Measurements from ENCODE around the gene ITPKB.

ITPKB gene

DNA sequence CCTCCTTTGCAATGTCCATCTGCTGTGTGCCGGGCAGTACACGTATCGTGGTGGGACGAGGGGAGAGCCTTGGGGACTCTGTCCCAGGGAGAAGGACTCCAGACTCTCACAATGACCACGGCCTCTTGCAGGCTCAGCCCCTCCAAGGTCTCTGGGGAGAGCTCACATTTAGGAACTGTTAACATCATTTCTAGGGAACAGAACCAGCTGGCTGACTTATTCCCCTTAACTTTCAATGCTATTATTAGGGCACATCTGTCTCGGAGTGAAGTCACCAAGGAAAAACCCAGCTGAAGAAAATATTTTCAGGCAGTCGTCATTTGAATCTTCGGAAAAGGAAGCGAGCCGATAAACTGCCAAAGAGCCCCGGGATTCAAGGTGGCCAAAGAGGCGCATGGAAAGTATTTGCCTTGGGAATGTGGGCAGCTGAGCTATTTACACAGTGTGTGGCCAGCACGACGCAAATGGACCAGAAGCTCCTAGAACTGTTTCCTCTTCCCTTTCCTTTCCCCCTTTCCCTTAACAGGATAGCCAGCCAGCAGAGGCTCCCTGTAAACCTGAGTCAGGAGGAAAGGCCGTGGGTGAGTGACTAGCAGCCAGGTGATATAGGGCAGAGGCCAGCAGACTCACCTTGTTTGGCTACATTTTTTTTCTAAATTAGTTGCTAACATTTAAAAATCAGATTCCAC, 74.5 kb downstream of the ITPKB start:
- DNase-seq (ENCODE audit: low read depth), result peak; percentile 35
- TF ChIP-seq, protein P1, sequence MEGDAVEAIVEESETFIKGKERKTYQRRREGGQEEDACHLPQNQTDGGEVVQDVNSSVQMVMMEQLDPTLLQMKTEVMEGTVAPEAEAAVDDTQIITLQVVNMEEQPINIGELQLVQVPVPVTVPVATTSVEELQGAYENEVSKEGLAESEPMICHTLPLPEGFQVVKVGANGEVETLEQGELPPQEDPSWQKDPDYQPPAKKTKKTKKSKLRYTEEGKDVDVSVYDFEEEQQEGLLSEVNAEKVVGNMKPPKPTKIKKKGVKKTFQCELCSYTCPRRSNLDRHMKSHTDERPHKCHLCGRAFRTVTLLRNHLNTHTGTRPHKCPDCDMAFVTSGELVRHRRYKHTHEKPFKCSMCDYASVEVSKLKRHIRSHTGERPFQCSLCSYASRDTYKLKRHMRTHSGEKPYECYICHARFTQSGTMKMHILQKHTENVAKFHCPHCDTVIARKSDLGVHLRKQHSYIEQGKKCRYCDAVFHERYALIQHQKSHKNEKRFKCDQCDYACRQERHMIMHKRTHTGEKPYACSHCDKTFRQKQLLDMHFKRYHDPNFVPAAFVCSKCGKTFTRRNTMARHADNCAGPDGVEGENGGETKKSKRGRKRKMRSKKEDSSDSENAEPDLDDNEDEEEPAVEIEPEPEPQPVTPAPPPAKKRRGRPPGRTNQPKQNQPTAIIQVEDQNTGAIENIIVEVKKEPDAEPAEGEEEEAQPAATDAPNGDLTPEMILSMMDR (IDR thresholded peaks at IDR 0.05; ENCODE audit: control insufficient read depth, insufficient read depth, low read depth, low read length, missing control alignments), result no peak
- no peak overlapping the region for H3K4me3 ChIP-seq (ENCODE audit: control insufficient read depth, low read depth, low read length)

DNA sequence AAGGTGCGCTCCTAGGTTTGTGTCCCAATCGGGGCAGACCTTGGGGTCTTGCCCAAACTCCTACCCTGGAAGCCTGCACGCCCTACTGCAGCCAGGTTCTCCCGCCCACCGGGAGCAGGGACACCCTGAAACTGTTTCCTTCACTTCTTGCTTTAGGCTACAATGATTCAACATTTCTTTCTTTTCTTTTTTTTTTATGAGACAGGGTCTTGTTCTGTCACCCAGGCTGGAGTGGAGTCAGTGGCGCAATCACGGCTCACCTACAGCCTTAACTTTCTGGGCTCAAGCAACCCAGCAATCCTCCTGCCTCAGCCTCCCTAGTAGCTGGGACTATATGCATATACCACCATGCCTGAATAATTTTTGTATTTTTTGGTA, 75.8 kb downstream of the ITPKB start:
- DNase-seq (ENCODE audit: low read depth), result no peak
- H3K4me3 ChIP-seq (ENCODE audit: control insufficient read depth, low read depth, low read length), result no peak overlapping the region
- TF ChIP-seq, protein P1 (IDR thresholded peaks at IDR 0.05; ENCODE audit: control insufficient read depth, insufficient read depth, low read depth, low read length, missing control alignments), result no peak

DNA sequence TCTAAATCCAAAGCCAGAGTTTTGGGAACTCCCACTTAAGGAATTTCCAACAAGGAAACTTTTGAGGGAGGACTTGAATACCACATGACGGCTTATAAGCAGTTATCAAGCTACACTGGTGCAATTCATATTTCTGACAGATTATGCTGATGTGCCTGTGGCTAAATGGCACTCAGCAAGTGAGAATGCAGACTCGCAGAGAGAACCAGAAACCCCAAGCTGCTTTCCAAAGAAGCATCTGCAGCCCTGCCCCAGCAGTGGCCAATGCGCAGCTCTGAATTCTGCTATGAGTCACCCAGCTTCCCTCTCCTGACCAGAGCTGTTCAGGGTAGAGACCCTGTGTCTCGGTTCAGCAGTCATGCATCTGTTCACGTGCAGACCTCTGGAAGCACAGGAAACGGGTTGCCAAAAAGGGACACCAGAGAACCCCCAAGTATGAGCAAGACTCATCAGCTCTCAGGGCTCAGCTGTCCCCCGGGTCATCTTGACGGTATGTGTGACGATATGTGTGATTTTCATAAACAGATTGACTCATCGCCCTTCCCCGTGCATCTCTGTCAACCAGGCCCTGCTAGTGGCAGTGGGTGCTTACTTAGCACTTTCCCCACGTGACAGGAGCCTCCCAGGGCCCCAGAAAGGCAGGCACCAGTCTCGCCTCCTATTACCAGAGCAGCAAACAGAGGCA, 76.3 kb downstream of the ITPKB start:
- H3K4me3 ChIP-seq (ENCODE audit: control insufficient read depth, low read depth, low read length), result no peak overlapping the region; the same call in 1 of the 2 replicates
- TF ChIP-seq, protein P1 (IDR thresholded peaks at IDR 0.05; ENCODE audit: control insufficient read depth, insufficient read depth, low read depth, low read length, missing control alignments), result no peak
- peak; percentile 57 for DNase-seq (ENCODE audit: low read depth)

DNA sequence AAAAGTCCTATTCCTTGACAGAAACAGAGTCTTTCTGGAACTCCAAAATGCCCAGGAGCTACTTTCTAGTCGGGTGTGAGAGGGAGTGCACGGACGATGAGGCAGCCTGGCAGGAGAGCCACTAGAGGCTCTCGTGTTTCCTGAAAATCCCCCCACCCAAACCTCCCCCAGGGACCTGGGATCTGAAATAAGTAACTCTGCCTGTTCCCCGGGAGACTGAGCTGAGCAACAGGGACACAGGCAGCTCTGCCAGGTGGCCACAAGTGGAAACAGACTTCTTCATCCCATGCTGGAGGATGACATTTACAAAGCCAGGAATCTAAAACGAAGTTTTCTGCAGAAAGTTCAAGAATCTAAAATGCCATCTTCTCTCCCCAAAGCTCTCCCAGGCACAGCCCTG, 77.1 kb downstream of the ITPKB start:
- no peak overlapping the region for H3K4me3 ChIP-seq (ENCODE audit: control insufficient read depth, low read depth, low read length)
- TF ChIP-seq, protein P1 (IDR thresholded peaks at IDR 0.05; ENCODE audit: control insufficient read depth, insufficient read depth, low read depth, low read length, missing control alignments), result no peak
- no peak for DNase-seq (ENCODE audit: low read depth)

DNA sequence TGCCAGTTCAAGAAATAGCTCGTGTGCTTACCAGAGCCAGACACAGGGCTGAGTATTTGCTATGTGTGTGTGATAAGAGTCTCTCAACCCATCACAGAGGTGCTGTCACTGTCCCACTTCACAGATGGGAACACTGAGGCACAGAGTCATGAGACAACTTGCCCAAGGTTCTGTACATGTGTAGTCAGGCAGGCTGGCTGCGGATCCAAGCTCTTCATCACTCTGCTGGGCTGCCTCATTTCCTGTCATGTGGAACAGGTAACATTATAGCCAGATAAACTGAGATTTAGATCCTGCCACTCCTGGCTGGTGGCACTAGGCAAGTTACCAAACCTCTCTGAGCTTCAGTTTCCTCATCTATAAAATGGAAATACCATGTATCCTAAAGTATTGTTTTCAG, 77.8 kb downstream of the ITPKB start:
- TF ChIP-seq, protein P1 (IDR thresholded peaks at IDR 0.05; ENCODE audit: control insufficient read depth, insufficient read depth, low read depth, low read length, missing control alignments), result no peak
- no peak overlapping the region for H3K4me3 ChIP-seq (ENCODE audit: control insufficient read depth, low read depth, low read length)
- no peak for DNase-seq (ENCODE audit: low read depth)

DNA sequence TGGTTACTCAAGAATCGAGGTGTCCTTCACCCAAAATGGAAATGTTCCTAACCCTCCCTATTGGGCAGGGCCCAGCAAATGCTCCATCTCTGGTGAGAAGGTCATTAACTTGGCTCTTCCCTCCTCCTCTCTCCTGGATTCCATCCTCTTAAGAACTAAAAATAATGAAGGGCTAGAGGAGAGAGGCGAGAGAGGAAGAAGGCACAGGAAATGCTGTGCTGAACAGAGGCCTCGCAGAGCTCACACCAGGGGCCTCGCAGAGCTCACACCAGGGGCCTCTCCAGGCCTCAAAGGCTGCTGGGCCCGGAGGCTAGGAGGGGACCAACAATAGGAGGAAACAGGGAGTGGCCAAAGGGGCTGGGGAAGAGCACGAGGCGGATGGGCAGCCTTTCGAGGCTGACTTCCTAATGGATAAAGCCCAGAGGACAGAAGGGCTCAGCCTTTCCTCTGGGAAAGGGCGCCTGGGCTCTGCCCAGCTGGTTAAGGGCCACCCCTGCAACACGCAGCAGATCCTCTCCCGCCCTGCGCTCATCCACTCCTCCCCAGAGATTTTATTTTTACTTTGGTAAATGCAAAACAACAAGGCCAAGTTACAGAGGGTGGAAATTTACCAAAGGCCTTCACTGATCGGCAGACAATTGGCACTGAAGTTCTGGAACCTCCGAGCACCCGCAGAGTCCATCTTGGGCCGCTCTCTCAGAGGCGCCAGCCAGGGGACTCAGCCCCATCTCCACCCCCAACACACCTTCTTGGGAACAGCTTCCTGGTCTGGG, 78.5 kb downstream of the ITPKB start:
- DNase-seq (ENCODE audit: low read depth), result no peak
- TF ChIP-seq, protein P1 (IDR thresholded peaks at IDR 0.05; ENCODE audit: control insufficient read depth, insufficient read depth, low read depth, low read length, missing control alignments), result no peak
- H3K4me3 ChIP-seq (ENCODE audit: control insufficient read depth, low read depth, low read length), result no peak overlapping the region
